B cell (primary cell): ENCODE measurements around the gene BCAR1. TPM values are rescaled to one million over a fixed set of nuclear protein-coding genes. Genes with fewer than 3 reads are reported as not detected.

Source experiments
- ATAC-seq: fragments of 200-7000 bp; cut with Tn5 transposase; one replicate; pipeline ENCODE4 v1.10.0; 2021; ENCODE audit warnings: low read depth, mild to moderate bottlenecking, moderate number of reproducible peaks, moderate library complexity
- CTCF ChIA-PET: fragments of 350-600 bp; sonication (Branson Sonifier 250); formaldehyde crosslinking; loops from one replicate; lab custom pipeline; 2021; ENCODE audit warnings: antibody characterized with exemption, inconsistent platforms; lab: Charles Lee
- POLR2A ChIA-PET: fragments of 350-600 bp; sonication (Branson Sonifier 250); formaldehyde crosslinking; loops from one replicate; lab custom pipeline; 2021; ENCODE audit warnings: antibody characterized with exemption; lab: Charles Lee
- DNase-seq: peaks from one replicate; pipeline ENCODE4 v3.0.0; 2013
- H2AFZ ChIP-seq: 2 replicates; pipeline ENCODE4 v1.6.1; 2012; ENCODE audit warnings: mild to moderate bottlenecking, low read depth, low read length; ENCODE audit not compliant: insufficient read depth, poor library complexity, severe bottlenecking
- H3K27ac ChIP-seq, 2 donors: 1 replicate in 1 of 2; 2 replicates in 1 of 2; pipeline ENCODE4 v1.5.1; 2012 to 2013; ENCODE audit warnings: low read length in 2 of 2, mild to moderate bottlenecking in 2 of 2, moderate library complexity in 1 of 2
- H3K27me3 ChIP-seq, 4 experiments: fragments of 200-600 bp in 1 of 4; sonication (generic) in 1 of 4; replicated peaks in 1 of 4; 1 replicate in 2 of 4; 2 replicates in 2 of 4; pipeline versions ENCODE4 v1.6.1 to v1.7.0; 2013 to 2016; ENCODE audit warnings: low read length in 3 of 4, mild to moderate bottlenecking in 2 of 4, mixed read lengths in 1 of 4, moderate library complexity in 1 of 4; ENCODE audit not compliant: insufficient read depth in 4 of 4, control insufficient read depth in 3 of 4; ENCODE audit errors: control extremely low read depth in 1 of 4
- H3K36me3 ChIP-seq, 2 experiments: replicated peaks in 1 of 2; 1 replicate in 1 of 2; 2 replicates in 1 of 2; pipeline versions ENCODE4 v1.6.1 to v1.7.1; 2013; ENCODE audit warnings: low read length in 1 of 2; ENCODE audit not compliant: insufficient read depth in 2 of 2, control insufficient read depth in 1 of 2; ENCODE audit errors: control extremely low read depth in 1 of 2, extremely low read depth in 1 of 2
- H3K4me1 ChIP-seq, 2 donors: fragments of 200-600 bp in 1 of 2; sonication (generic) in 1 of 2; 1 replicate in 1 of 2; 2 replicates in 1 of 2; pipeline versions ENCODE4 v1.5.1 to v1.6.1; 2013 to 2017; ENCODE audit warnings: low read length in 2 of 2; ENCODE audit not compliant: control insufficient read depth in 2 of 2, insufficient read depth in 2 of 2
- H3K4me2 ChIP-seq: replicated peaks from 2 replicates; pipeline ENCODE3; 2012; ENCODE audit warnings: mild to moderate bottlenecking, low read depth, low read length; ENCODE audit not compliant: poor library complexity, severe bottlenecking
- H3K4me3 ChIP-seq, 5 experiments: fragments of 200-600 bp in 1 of 5; sonication (generic) in 1 of 5; 1 replicate in 3 of 5; 2 replicates in 2 of 5; pipeline versions ENCODE4 v1.5.1 to v1.7.0; 2011 to 2016; ENCODE audit warnings: low read length in 4 of 5, mild to moderate bottlenecking in 4 of 5, low read depth in 2 of 5, control low read depth in 1 of 5, moderate library complexity in 1 of 5; ENCODE audit not compliant: insufficient read depth in 1 of 5; ENCODE audit errors: control extremely low read depth in 1 of 5, extremely low read depth in 1 of 5
- H3K79me2 ChIP-seq: fragments of 200-600 bp; sonication (generic); one replicate; pipeline ENCODE4 v1.6.0; 2016; ENCODE audit warnings: low read length; ENCODE audit not compliant: control insufficient read depth, insufficient read depth
- H3K9ac ChIP-seq: fragments of 200-600 bp; sonication (generic); 2 replicates; pipeline ENCODE4 v1.6.1; 2017; ENCODE audit warnings: mild to moderate bottlenecking, low read length, moderate library complexity
- H3K9me3 ChIP-seq, 3 donors: one replicate each; pipeline versions ENCODE4 v1.6.1 to v1.7.1; 2013; ENCODE audit warnings: low read length in 2 of 3; ENCODE audit not compliant: control insufficient read depth in 2 of 3, insufficient read depth in 1 of 3; ENCODE audit errors: control extremely low read depth in 1 of 3
- H4K20me1 ChIP-seq: 2 replicates; pipeline ENCODE4 v1.6.0; 2012; ENCODE audit warnings: mild to moderate bottlenecking, low read length; ENCODE audit not compliant: insufficient read depth, control insufficient read depth, poor library complexity, severe bottlenecking
- H3K27ac Mint-ChIP-seq: one replicate; pipeline ENCODE4 v1.8.0; 2021; ENCODE audit warnings: mixed read lengths
- H3K27me3 Mint-ChIP-seq: one replicate; pipeline ENCODE4 v1.8.0; 2021; ENCODE audit warnings: mixed read lengths
- H3K4me1 Mint-ChIP-seq: one replicate; pipeline ENCODE4 v1.8.0; 2021; ENCODE audit warnings: mixed read lengths
- H3K4me3 Mint-ChIP-seq: one replicate; pipeline ENCODE4 v1.8.0; 2021; ENCODE audit warnings: mixed read lengths
- H3K9me3 Mint-ChIP-seq: one replicate; pipeline ENCODE4 v1.8.0; 2022; ENCODE audit warnings: mixed read lengths; ENCODE audit not compliant: insufficient read depth
- CTCF ChIP-seq: fragments of 200-600 bp; IDR thresholded peaks from one replicate; pipeline ENCODE4 v1.8.0; 2022; ENCODE audit warnings: antibody characterized with exemption, mild to moderate bottlenecking
- EZH2 ChIP-seq: IDR thresholded peaks from 2 replicates; pipeline ENCODE4 v1.6.1; 2012; ENCODE audit warnings: borderline replicate concordance, low read depth, mild to moderate bottlenecking, moderate library complexity, low read length; ENCODE audit not compliant: insufficient read depth, poor library complexity, severe bottlenecking
- WGBS: methylation state at CpG from one replicate; pipeline ENCODE4 v1.1.5; 2013; ENCODE audit warnings: missing lambda C conversion rate; ENCODE audit not compliant: insufficient coverage; 5-methylcytosine and 5-hydroxymethylcytosine counted together
- intact Hi-C: fragments of 100-400 bp; cut with micrococcal nuclease; formaldehyde crosslinking; loops from one replicate; pipeline ENCODE4 v1.10.0; 2022
- polyA plus RNA-seq: library from polyadenylated mRNA; depleted of rRNA; stranded (reverse); fragments of >200 nt; gene quantifications from 2 replicates; pipeline ENCODE4 v1.2.3, GENCODE V29; 2012
- total RNA-seq, 2 donors: library from RNA; stranded (reverse); fragments of 120-200 nt in 1 of 2; gene quantifications; 1 replicate in 1 of 2; 2 replicates in 1 of 2; pipeline versions ENCODE4 v1.2.3 to v1.2.4, GENCODE V29; 2013 to 2022

The BCAR1 gene
- total and polyA plus RNA-seq, 2 donors (not counting 1 experiment from before 2014, with no cell fraction given) = not detected

GRCh38 chr16:75208861-75209505 lies 42.4 kb downstream of the BCAR1 start:
- Mint-ChIP-seq H3K9me3 (no peaks in the 10 kb centered on the region), H3K27ac (no peak overlapping the region), H3K27me3 (peaks cover 10% of the 10 kb centered on the region), H3K4me1 (no peaks in the 10 kb centered on the region), H3K4me3 (no peak overlapping the region)
- TF ChIP-seq CTCF (no peak), EZH2 (no peak)
- H3K27ac ChIP-seq = no peak overlapping the region
- H4K20me1 ChIP-seq = no peaks in the 10 kb centered on the region
- peaks cover 0 to 10% (median 0%) of the 10 kb centered on the region in 4 experiments for H3K27me3 ChIP-seq
- no peak overlapping the region for H3K9ac ChIP-seq
- intact Hi-C loops = no loop called here
- no peak overlapping the region for H3K4me2 ChIP-seq
- ChIA-PET POLR2A (no interaction called here), CTCF (interaction anchor here (1.0 kb wide), 1 partner anchor 24 kb away, joined by 6 read pairs; no protein-coding TSS in a partner anchor)
- H3K9me3 ChIP-seq = peaks cover 0 to 7% (median 0%) of the 10 kb centered on the region in 3 donors
- 83% methylated on average over 25 of the region's 27 CpGs for WGBS
- no peaks in the 10 kb centered on the region for H3K4me1 ChIP-seq
- no peaks in the 10 kb centered on the region for H3K36me3 ChIP-seq
- DNase-seq (no peak), ATAC-seq (no peak)
- no peak overlapping the region for H3K4me3 ChIP-seq
- no peaks in the 10 kb centered on the region for H3K79me2 ChIP-seq
- no peak overlapping the region for H2AFZ ChIP-seq

- Mint-ChIP-seq H3K9me3 (no peaks in the 10 kb centered on the region), H3K4me1 (no peaks in the 10 kb centered on the region), H3K4me3 (no peak overlapping the region), H3K27me3 (peaks cover 16% of the 10 kb centered on the region), H3K27ac (no peak overlapping the region)
- Histone ChIP-seq H3K79me2 (no peaks in the 10 kb centered on the region), H3K4me3 (no peak overlapping the region), H3K36me3 (no peaks in the 10 kb centered on the region), H3K9ac (no peak overlapping the region), H3K4me1 (no peaks in the 10 kb centered on the region), H3K27me3 (peaks cover 0 to 16% (median 1%) of the 10 kb centered on the region in 4 experiments), H3K4me2 (no peak overlapping the region), H3K9me3 (peaks cover 0 to 7% (median 0%) of the 10 kb centered on the region in 3 donors), H4K20me1 (no peaks in the 10 kb centered on the region), H2AFZ (no peak overlapping the region), H3K27ac (no peak overlapping the region)
- DNase-seq = no peak
- intact Hi-C loops = no loop called here
- TF ChIP-seq EZH2 (no peak), CTCF (no peak)
- ChIA-PET POLR2A (no interaction called here), CTCF (interaction anchor here (1.0 kb wide), 1 partner anchor 25 kb away, joined by 6 read pairs; no protein-coding TSS in a partner anchor)
- no peak for ATAC-seq
- WGBS = 70% methylated on average over 6 of the region's 13 CpGs
Observed at GRCh38 chr16:75208242-75208825, 43.1 kb downstream of the BCAR1 start.
